Stomach (tissue), 9 donors: ENCODE measurements around the gene DNAH3. TPM values are rescaled to one million over a fixed set of nuclear protein-coding genes. Genes with fewer than 3 reads are reported as not detected.

ENCODE experiments used
- DNase-seq, 2 donors: peaks; one replicate each; pipeline versions ENCODE4 v3.0.0 to v3.0.0-alpha.2; 2013 to 2019
- H3K27ac ChIP-seq, 5 donors: fragments of 200-600 bp in 4 of 5; sonication (generic) in 4 of 5; one replicate each; pipeline ENCODE4 v1.5.1; 2013 to 2019; ENCODE audit warnings: mild to moderate bottlenecking in 1 of 5, moderate library complexity in 1 of 5
- H3K27me3 ChIP-seq, 3 donors: fragments of 200-600 bp; sonication (generic); one replicate each; pipeline ENCODE4 v1.5.1; 2017 to 2019; ENCODE audit warnings: mixed run types in 1 of 3
- H3K36me3 ChIP-seq, 4 donors: fragments of 200-600 bp; sonication (generic); 1 replicate in 3 of 4; 2 replicates in 1 of 4; pipeline ENCODE4 v1.5.1; 2016 to 2019
- H3K4me1 ChIP-seq, 4 donors: fragments of 200-600 bp; sonication (generic); one replicate each; pipeline ENCODE4 v1.5.1; 2016 to 2019
- H3K4me3 ChIP-seq, 4 donors: fragments of 200-600 bp; sonication (generic) in 3 of 4; one replicate each; pipeline ENCODE4 v1.5.1; 2016 to 2019; ENCODE audit warnings: mild to moderate bottlenecking in 1 of 4
- H3K9me3 ChIP-seq, 4 donors: fragments of 200-600 bp; sonication (generic); one replicate each; pipeline ENCODE4 v1.5.1; 2016 to 2019
- CTCF ChIP-seq, 7 experiments: fragments of 450-650 bp in 4 of 7; fragments of 200-600 bp in 3 of 7; sonication (generic) in 3 of 7; IDR thresholded peaks; one replicate each; pipeline ENCODE4 v1.5.1; 2016 to 2019; ENCODE audit warnings: antibody characterized with exemption in 7 of 7, control low read depth in 2 of 7, mild to moderate bottlenecking in 1 of 7
- EP300 ChIP-seq: sonication (generic); formaldehyde crosslinking; IDR thresholded peaks from one replicate; pipeline ENCODE4 v1.6.1; 2017; ENCODE audit warnings: antibody characterized with exemption
- POLR2A ChIP-seq, 4 donors: fragments of 450-650 bp; IDR thresholded peaks; one replicate each; pipeline ENCODE4 v1.6.1; 2016; ENCODE audit warnings: antibody characterized with exemption in 4 of 4, control low read depth in 2 of 4, mild to moderate bottlenecking in 1 of 4, moderate library complexity in 1 of 4
- POLR2AphosphoS5 ChIP-seq, 3 donors: sonication (generic); formaldehyde crosslinking; IDR thresholded peaks; one replicate each; pipeline ENCODE4 v1.6.1; 2016; ENCODE audit warnings: antibody characterized with exemption in 3 of 3
- WGBS, 5 donors: extraction: QIAGEN DNeasy Blood & Tissue Kit in 3 of 5; methylation state at CpG; one replicate each; pipeline versions ENCODE4 v1.1.5 to v1.1.7; 2013 to 2018; 5-methylcytosine and 5-hydroxymethylcytosine counted together
- intact Hi-C: fragments of 100-400 bp; cut with DNase I; formaldehyde crosslinking; loops from one replicate; pipeline ENCODE4 v1.15.1; 2023; ENCODE audit warnings: low total_unique reads
- polyA plus RNA-seq, 3 donors: library from polyadenylated mRNA; stranded (reverse); fragments of 200-250 nt; gene quantifications; one replicate each; pipeline ENCODE4 v1.2.3, GENCODE V29; 2013
- total RNA-seq, 5 donors: library from RNA; depleted of rRNA; stranded (reverse); fragments of >200 nt; gene quantifications; one replicate each; pipeline versions ENCODE4 v1.1.0 to v1.2.3, GENCODE V29; 2014 to 2016
- donor health status: healthy with polysubstance abuse.
- donor health status: Bipolar disorder and iron deficiency.
- donor health status: healthy.

DNAH3 gene
- total and polyA plus RNA-seq, 8 donors, result 0.10 to 8.7 (median 0.18) TPM; not detected in 5

GRCh38 chr16:21190013-21190412 is 39.4 kb upstream of the DNAH3 start:
- no peak overlapping the region for H3K4me3 ChIP-seq
- no peaks in the 10 kb centered on the region for H3K36me3 ChIP-seq
- peaks cover 0 to 5% (median 0%) of the 10 kb centered on the region in 3 donors for H3K27me3 ChIP-seq
- H3K9me3 ChIP-seq, result no peaks in the 10 kb centered on the region
- intact Hi-C loops, result no loop called here
- WGBS, 5 donors, result 89 to 97% (median 94%) methylated on average over 4 of the region's 4 CpGs
- peaks cover 0 to 10% (median 7%) of the 10 kb centered on the region in 4 donors for H3K4me1 ChIP-seq
- no peak overlapping the region for H3K27ac ChIP-seq
- no peak for DNase-seq
- no peak for TF ChIP-seq CTCF (IDR thresholded peaks at IDR 0.05)
- no peak for TF ChIP-seq POLR2AphosphoS5 (IDR thresholded peaks at IDR 0.05)
- no peak for TF ChIP-seq POLR2A (IDR thresholded peaks at IDR 0.05)
- TF ChIP-seq EP300, result no peak

- WGBS, 5 donors, result 58 to 85% (median 78%) methylated on average over 5 of the region's 5 CpGs
- TF ChIP-seq CTCF (IDR thresholded peaks at IDR 0.05) (no peak), POLR2AphosphoS5 (IDR thresholded peaks at IDR 0.05) (no peak), POLR2A (IDR thresholded peaks at IDR 0.05) (no peak), EP300 (no peak)
Observed at GRCh38 chr16:21189311-21189710, 38.7 kb upstream of the DNAH3 start.

GRCh38 chr16:21186326-21186691 is 35.7 kb upstream of the DNAH3 start:
- Histone ChIP-seq H3K4me3 (no peak overlapping the region), H3K27ac (no peak overlapping the region), H3K27me3 (no peaks in the 10 kb centered on the region), H3K9me3 (no peaks in the 10 kb centered on the region), H3K4me1 (peaks cover 0 to 10% (median 7%) of the 10 kb centered on the region in 4 donors), H3K36me3 (peaks cover 10 to 18% (median 14%) of the 10 kb centered on the region in 4 donors)
- intact Hi-C loops, result loop anchor here (5.0 kb wide), 1 partner anchor 116 kb away; no protein-coding TSS in a partner anchor
- TF ChIP-seq POLR2AphosphoS5 (IDR thresholded peaks at IDR 0.05) (no peak), POLR2A (IDR thresholded peaks at IDR 0.05) (no peak), EP300 (no peak), CTCF (IDR thresholded peaks at IDR 0.05) (no peak)
- WGBS, 5 donors, result 52 to 74% (median 64%) methylated on average over 4 of the region's 4 CpGs
- DNase-seq, result no peak

More at GRCh38 chr16:21189311-21189710, 38.7 kb upstream of the DNAH3 start:
- peaks cover 0 to 10% (median 7%) of the 10 kb centered on the region in 4 donors for H3K4me1 ChIP-seq
- no peaks in the 10 kb centered on the region for H3K27me3 ChIP-seq
- H3K4me3 ChIP-seq, result no peak overlapping the region
- no peak for DNase-seq
- no peaks in the 10 kb centered on the region for H3K36me3 ChIP-seq
- no peaks in the 10 kb centered on the region for H3K9me3 ChIP-seq
- no peak overlapping the region for H3K27ac ChIP-seq
- intact Hi-C loops, result loop anchor here (5.0 kb wide), 1 partner anchor 113 kb away; no protein-coding TSS in a partner anchor

GRCh38 chr16:21185659-21186325 is 35.1 kb upstream of the DNAH3 start:
- H3K27me3 ChIP-seq, result no peaks in the 10 kb centered on the region
- no peaks in the 10 kb centered on the region for H3K9me3 ChIP-seq
- H3K36me3 ChIP-seq, result peaks cover 11 to 23% (median 19%) of the 10 kb centered on the region in 4 donors
- intact Hi-C loops, result loop anchor here (5.0 kb wide), 1 partner anchor 117 kb away; no protein-coding TSS in a partner anchor
- H3K4me1 ChIP-seq, result peaks cover 0 to 10% (median 7%) of the 10 kb centered on the region in 4 donors
- DNase-seq, result no peak
- no peak overlapping the region for H3K27ac ChIP-seq
- no peak overlapping the region for H3K4me3 ChIP-seq
- TF ChIP-seq CTCF (IDR thresholded peaks at IDR 0.05) (no peak), POLR2AphosphoS5 (IDR thresholded peaks at IDR 0.05) (no peak), POLR2A (IDR thresholded peaks at IDR 0.05) (no peak), EP300 (no peak)
- WGBS, 5 donors, result 82 to 88% (median 84%) methylated on average over 11 to 12 of the region's 12 CpGs
